WI38 (cell line): ENCODE measurements around the gene ATP5MC3.

Experiments used
- H3K4me3 ChIP-seq: 2 replicates; pipeline ENCODE4 v1.5.1; 2011; ENCODE audit warnings: low read depth, mild to moderate bottlenecking, control low read depth, low read length
- CTCF ChIP-seq: IDR thresholded peaks from 2 replicates; pipeline ENCODE4 v1.5.1; 2012; ENCODE audit warnings: low read depth, mild to moderate bottlenecking, control low read depth, low read length

Gene ATP5MC3

GRCh38 chr2:175137793-175138192 is 43.7 kb downstream of the ATP5MC3 start:
- TF ChIP-seq CTCF = no peak
- H3K4me3 ChIP-seq = no peak overlapping the region

GRCh38 chr2:175136334-175137215 is 44.9 kb downstream of the ATP5MC3 start:
- no peak for TF ChIP-seq CTCF
- H3K4me3 ChIP-seq = no peak overlapping the region

GRCh38 chr2:175135862-175136261 is 45.6 kb downstream of the ATP5MC3 start:
- H3K4me3 ChIP-seq = no peak overlapping the region
- no peak for TF ChIP-seq CTCF

GRCh38 chr2:175135177-175135576 is 46.3 kb downstream of the ATP5MC3 start:
- no peak for TF ChIP-seq CTCF
- no peak overlapping the region for H3K4me3 ChIP-seq

- TF ChIP-seq CTCF = no peak
- H3K4me3 ChIP-seq = no peak overlapping the region
Observed at GRCh38 chr2:175131252-175131651, 50.3 kb downstream of the ATP5MC3 start.

- TF ChIP-seq CTCF = no peak
- H3K4me3 ChIP-seq = no peak overlapping the region
Observed at GRCh38 chr2:175126661-175127060, 54.8 kb downstream of the ATP5MC3 start.
